Measurements from ENCODE around the gene HECW1. TPM values are rescaled to one million over a fixed set of nuclear protein-coding genes. Genes with fewer than 3 reads are reported as not detected.

The HECW1 gene
- total RNA-seq, 1 donor from 2014 or later = 68.7 TPM

GRCh38 chr7:43220742-43221141 lies 108.3 kb downstream of the HECW1 start:
- DNase-seq = no peak
- Mint-ChIP-seq H3K27ac (ENCODE audit: unreplicated experiment) (no peak overlapping the region), H3K27me3 (ENCODE audit: unreplicated experiment) (no peaks in the 10 kb centered on the region), H3K4me1 (ENCODE audit: low read depth, unreplicated experiment) (peaks cover 4% of the 10 kb centered on the region), H3K36me3 (ENCODE audit: unreplicated experiment) (peaks cover 7% of the 10 kb centered on the region), H3K4me3 (ENCODE audit: unreplicated experiment) (no peak overlapping the region), H3K9me3 (ENCODE audit: unreplicated experiment) (no peaks in the 10 kb centered on the region)
- no peak for TF ChIP-seq CTCF (IDR thresholded peaks at IDR 0.05; ENCODE audit: partially characterized antibody, unreplicated experiment)

- Mint-ChIP-seq H3K36me3 (ENCODE audit: unreplicated experiment) (no peaks in the 10 kb centered on the region), H3K27me3 (ENCODE audit: unreplicated experiment) (no peaks in the 10 kb centered on the region)
- DNase-seq = no peak
These were observed 117.4 kb downstream of the HECW1 start for GRCh38 chr7:43229801-43230200.

GRCh38 chr7:43232366-43232765 lies 119.9 kb downstream of the HECW1 start:
- H3K27me3 Mint-ChIP-seq (ENCODE audit: unreplicated experiment) = no peaks in the 10 kb centered on the region
- no peak for TF ChIP-seq CTCF (IDR thresholded peaks at IDR 0.05; ENCODE audit: partially characterized antibody, unreplicated experiment)
- DNase-seq = no peak
- no peak overlapping the region for H3K4me3 Mint-ChIP-seq (ENCODE audit: unreplicated experiment)
- H3K27ac Mint-ChIP-seq (ENCODE audit: unreplicated experiment) = no peak overlapping the region
- no peaks in the 10 kb centered on the region for H3K36me3 Mint-ChIP-seq (ENCODE audit: unreplicated experiment)
- no peaks in the 10 kb centered on the region for H3K4me1 Mint-ChIP-seq (ENCODE audit: low read depth, unreplicated experiment)
- H3K9me3 Mint-ChIP-seq (ENCODE audit: unreplicated experiment) = no peaks in the 10 kb centered on the region

More at GRCh38 chr7:43229801-43230200, 117.4 kb downstream of the HECW1 start:
- no peak overlapping the region for H3K27ac Mint-ChIP-seq (ENCODE audit: unreplicated experiment)
- no peaks in the 10 kb centered on the region for H3K4me1 Mint-ChIP-seq (ENCODE audit: low read depth, unreplicated experiment)
- H3K4me3 Mint-ChIP-seq (ENCODE audit: unreplicated experiment) = no peak overlapping the region
- TF ChIP-seq CTCF (IDR thresholded peaks at IDR 0.05; ENCODE audit: partially characterized antibody, unreplicated experiment) = no peak
- no peaks in the 10 kb centered on the region for H3K9me3 Mint-ChIP-seq (ENCODE audit: unreplicated experiment)

GRCh38 chr7:43234073-43234472 lies 121.6 kb downstream of the HECW1 start:
- H3K36me3 Mint-ChIP-seq (ENCODE audit: unreplicated experiment) = no peaks in the 10 kb centered on the region
- DNase-seq = no peak
- H3K27ac Mint-ChIP-seq (ENCODE audit: unreplicated experiment) = no peak overlapping the region
- no peaks in the 10 kb centered on the region for H3K27me3 Mint-ChIP-seq (ENCODE audit: unreplicated experiment)
- no peak overlapping the region for H3K4me3 Mint-ChIP-seq (ENCODE audit: unreplicated experiment)
- no peak for TF ChIP-seq CTCF (IDR thresholded peaks at IDR 0.05; ENCODE audit: partially characterized antibody, unreplicated experiment)
- no peaks in the 10 kb centered on the region for H3K4me1 Mint-ChIP-seq (ENCODE audit: low read depth, unreplicated experiment)
- no peaks in the 10 kb centered on the region for H3K9me3 Mint-ChIP-seq (ENCODE audit: unreplicated experiment)

GRCh38 chr7:43234968-43235367 lies 122.5 kb downstream of the HECW1 start:
- Mint-ChIP-seq H3K4me1 (ENCODE audit: low read depth, unreplicated experiment) (no peaks in the 10 kb centered on the region), H3K36me3 (ENCODE audit: unreplicated experiment) (no peaks in the 10 kb centered on the region), H3K9me3 (ENCODE audit: unreplicated experiment) (no peaks in the 10 kb centered on the region), H3K27ac (ENCODE audit: unreplicated experiment) (no peak overlapping the region), H3K4me3 (ENCODE audit: unreplicated experiment) (no peak overlapping the region), H3K27me3 (ENCODE audit: unreplicated experiment) (no peaks in the 10 kb centered on the region)
- DNase-seq = no peak
- TF ChIP-seq CTCF (IDR thresholded peaks at IDR 0.05; ENCODE audit: partially characterized antibody, unreplicated experiment) = no peak

Data from glutamatergic neuron (in vitro differentiated cells).